IPS-11a (cell line): ENCODE measurements around the gene SEMA3F.
A peak's percentile ranks its signal among the peaks of the same experiment; 100 is the strongest.

Experiments used
- H3K4me3 ChIP-seq: one replicate; pipeline ENCODE4 v1.5.1; 2013; ENCODE audit warnings: low read depth, low read length, control low read depth

Gene SEMA3F

GRCh38 chr3:50132421-50133282 lies 22.5 kb upstream of the SEMA3F start:
- no peak overlapping the region for H3K4me3 ChIP-seq

GRCh38 chr3:50133283-50133615 lies 21.9 kb upstream of the SEMA3F start:
- H3K4me3 ChIP-seq = no peak overlapping the region

GRCh38 chr3:50134367-50134766 lies 20.8 kb upstream of the SEMA3F start:
- no peak overlapping the region for H3K4me3 ChIP-seq

GRCh38 chr3:50135964-50136363 lies 19.2 kb upstream of the SEMA3F start:
- no peak overlapping the region for H3K4me3 ChIP-seq

DNA sequence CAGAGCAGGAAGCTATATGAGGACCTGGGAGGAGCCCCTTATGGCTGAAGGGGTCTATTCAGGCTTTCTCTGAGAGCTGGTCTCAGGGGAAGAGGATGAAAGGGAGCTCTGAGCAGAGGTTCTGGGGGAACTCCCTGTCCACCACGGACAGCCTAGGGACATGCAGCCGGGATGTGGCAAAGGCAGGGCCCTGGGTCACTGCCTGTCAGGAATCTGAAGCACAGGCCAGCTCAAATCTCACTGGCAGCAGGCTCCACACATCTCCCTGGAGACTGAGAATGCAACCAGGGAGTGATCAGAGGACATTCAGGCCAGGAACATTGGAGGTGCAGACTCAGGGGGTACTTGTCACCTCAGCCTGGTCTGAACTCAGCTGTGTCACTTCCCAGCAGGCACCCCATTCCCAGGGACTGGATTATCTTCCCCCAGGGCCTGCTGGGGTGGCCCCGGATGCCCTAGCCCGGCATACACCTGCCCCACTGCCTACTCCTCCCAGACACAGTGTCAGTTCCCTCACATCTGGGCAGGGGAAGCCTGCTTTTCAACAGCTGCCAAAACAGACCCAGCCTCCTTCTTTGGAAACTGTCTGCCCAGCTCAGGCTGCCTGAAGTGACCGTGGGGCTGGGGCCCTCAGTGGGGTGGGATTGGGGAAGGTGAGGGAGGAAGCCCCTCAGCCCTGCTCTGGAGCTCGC lies 18.3 kb upstream of the SEMA3F start:
- H3K4me3 ChIP-seq = no peak overlapping the region

DNA sequence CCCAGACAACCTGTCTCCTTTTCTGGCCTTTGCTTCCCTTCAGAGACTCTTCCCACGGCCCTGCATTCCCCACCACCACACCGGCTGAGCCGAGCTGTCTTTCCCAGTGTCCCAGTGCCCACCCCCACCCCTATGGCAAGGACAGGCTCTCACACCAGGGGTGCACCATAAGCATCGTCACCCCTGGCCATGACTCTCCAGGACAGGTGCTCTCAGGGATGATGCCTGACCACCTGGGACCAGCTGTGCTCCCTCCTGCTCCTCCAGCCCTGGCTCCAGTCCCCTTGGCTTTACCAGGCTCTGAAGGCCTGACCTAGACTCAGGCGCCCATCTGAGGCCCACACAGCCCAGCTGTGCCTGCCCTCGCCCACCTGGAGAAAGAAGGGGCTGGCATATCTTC lies 17.6 kb upstream of the SEMA3F start:
- H3K4me3 ChIP-seq = no peak overlapping the region

GRCh38 chr3:50138266-50139200 lies 16.6 kb upstream of the SEMA3F start:
- H3K4me3 ChIP-seq = no peak overlapping the region

DNA sequence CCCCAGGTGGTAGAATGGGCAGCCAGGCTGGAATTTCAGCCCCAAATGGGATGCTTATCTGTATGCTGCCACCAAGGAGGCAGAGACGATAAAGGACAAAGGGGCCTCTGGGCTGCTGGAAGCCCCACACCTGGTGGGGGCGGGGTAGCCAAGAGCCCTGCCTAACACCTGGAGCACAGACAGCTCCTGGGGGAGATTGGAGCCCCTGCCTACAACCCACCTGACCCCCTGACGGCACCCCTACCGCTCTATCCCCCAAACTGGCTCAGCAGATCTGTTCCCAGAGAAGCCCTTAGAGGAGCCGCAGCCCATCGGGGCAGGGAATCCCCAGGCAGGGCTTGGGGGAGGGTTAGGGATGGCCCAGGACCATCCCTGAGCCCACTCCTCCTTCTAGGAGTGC lies 15.8 kb upstream of the SEMA3F start:
- H3K4me3 ChIP-seq = no peak overlapping the region

- H3K4me3 ChIP-seq = no peak overlapping the region
These were observed 15.3 kb upstream of the SEMA3F start for GRCh38 chr3:50139718-50140423.

DNA sequence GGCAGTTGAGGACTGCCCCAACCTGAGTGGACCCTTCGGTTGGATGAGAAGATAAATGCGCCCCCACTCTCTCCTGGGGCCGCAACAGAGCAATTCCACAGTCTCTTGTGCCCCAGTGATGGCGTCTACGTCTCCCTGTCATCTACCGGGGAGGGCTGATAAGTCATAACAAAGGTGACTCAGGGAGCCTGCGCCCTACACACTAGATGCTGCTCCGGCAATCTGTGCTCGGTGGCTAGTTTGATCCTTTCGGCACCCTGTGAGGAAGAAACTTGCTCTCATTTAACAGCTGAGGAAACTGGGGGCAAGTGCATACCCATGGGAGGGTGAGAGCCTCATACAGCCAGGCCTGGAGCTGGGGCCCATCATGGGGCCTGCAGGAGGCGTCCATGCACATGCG lies 14.1 kb upstream of the SEMA3F start:
- H3K4me3 ChIP-seq = no peak overlapping the region

- no peak overlapping the region for H3K4me3 ChIP-seq
These were observed 8.7 kb upstream of the SEMA3F start for GRCh38 chr3:50146316-50146901.

DNA sequence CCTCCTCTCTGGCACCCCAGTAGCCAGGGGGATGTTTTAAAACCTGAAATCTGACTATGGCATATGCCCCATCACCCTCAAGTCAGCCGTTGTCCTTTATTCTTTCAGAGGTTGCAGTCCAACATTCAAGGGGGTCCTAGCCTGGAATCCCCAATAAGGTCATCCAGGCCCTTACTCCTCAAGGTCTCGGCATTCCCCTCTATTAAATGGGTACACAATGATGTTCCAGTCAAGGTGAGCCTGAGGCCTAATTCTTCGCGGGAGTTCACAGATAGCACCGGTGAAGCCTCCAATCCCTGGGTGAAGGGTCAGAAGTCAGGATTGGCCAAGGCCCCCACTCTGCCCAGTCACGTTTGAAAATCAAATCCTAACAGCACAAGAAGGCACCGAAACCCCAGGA lies 8.1 kb upstream of the SEMA3F start:
- no peak overlapping the region for H3K4me3 ChIP-seq

- H3K4me3 ChIP-seq = no peak overlapping the region
These were observed 7.7 kb upstream of the SEMA3F start for GRCh38 chr3:50147447-50147846.

DNA sequence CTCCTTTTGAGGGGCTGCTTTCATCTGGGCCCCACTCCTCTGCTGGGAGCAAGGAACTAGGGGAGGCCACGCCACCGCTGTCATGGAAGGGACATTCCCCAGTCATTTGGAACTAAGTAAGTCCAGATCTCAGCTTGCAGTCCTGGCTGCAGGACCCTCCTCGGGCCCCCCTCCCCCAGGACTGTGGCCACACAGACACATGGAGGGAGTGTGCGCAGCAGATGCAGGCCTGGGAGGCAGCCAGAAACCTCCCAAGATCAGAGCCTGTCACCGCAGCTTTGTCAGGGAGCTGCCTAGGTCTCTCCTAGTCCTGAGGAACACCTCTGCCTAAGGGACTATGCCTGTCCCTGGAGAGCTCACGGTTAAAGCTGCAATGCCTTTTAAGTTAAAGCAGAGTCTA lies 7.3 kb upstream of the SEMA3F start:
- no peak overlapping the region for H3K4me3 ChIP-seq

GRCh38 chr3:50150404-50150750 lies 4.7 kb upstream of the SEMA3F start:
- H3K4me3 ChIP-seq = no peak overlapping the region

DNA sequence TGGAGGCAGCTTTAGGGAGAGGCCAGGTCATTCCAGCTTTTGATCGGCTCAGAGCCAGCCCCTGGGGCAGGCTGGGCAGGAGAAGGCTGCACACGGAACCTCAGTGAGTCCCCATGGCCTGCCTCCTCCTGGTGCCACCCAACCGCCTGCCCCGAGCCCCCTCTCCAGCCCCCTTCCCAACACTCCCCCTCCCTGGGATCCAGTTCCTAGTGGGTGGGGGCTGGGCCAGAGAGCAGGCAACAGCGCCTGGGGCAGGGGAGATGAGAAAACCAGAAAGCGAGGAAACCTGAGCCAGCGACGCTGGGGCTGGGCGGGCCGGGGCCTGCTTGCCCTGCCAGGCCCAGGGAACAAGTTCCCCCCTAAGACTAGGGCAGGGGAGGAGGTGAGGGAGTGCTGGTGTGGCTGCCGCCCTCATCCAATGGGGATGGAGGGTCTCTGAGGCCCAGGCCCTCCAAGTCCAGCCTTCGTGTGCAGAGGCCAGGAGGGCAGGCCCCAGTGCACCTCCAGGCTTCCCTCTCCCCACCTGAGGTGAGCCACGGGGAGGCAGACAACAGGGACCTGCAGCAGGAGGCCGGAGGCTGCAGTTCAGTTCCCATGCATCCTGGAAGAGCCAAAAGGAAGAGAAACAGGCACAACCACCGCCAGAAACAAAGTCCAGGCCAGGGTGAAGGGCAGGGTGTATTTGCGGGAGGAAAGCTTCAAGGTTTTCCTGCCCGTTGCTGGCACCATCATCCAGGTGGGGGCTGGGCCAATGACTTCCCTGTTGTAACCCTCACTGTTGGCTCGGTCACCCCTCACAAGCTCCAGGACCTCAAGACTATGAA lies 4.0 kb upstream of the SEMA3F start:
- H3K4me3 ChIP-seq = no peak overlapping the region

DNA sequence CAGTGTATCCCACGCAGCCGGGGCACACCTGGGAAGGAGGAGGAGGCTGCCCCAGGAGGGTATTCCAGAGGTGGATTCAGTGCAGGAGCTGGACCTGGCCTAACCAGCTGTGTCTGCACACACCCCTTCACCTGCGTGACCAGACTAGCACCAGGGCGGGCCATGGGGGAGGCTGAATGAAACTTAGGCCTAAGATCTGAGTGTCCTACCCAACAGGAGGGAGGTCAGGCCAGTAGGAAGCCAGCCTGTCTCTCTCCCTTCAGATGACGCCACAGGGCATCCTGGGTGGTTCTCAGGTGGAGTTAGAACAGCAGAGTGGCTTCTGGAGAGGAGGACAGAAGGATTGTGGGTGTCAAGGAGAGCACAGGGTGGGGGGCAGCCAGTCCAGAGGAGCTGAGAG lies 3.4 kb upstream of the SEMA3F start:
- H3K4me3 ChIP-seq = no peak overlapping the region

- peak overlapping the region; percentile 37 for H3K4me3 ChIP-seq
These were observed 1.2 kb upstream of the SEMA3F start for GRCh38 chr3:50153782-50154475.

DNA sequence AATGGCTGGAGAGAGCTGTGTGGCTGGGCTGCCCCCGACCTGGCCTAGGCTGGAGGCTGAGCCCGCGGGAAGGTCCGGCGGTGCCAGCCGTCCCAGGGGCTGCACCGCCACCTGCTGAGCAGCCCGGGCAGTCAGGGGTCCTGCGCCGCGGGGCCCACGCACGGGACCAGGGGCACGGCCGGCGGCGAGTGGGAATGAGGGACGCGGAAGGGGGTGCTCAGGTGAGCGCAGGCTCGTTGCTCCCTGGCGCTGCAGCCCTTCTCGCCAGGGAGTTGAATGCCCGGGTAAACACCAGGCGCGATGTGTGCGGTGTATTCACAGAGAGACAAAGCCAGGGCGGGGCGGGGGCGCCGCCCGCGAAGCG lies 666 bp upstream of the SEMA3F start:
- peak overlapping the region; percentile 37 for H3K4me3 ChIP-seq
